K562 (cell line): ENCODE measurements around the gene REM2. TPM values are rescaled to one million over a fixed set of nuclear protein-coding genes. Genes with fewer than 3 reads are reported as not detected.

ENCODE experiments used
- ATAC-seq: fragments of 200-7000 bp; cut with Tn5 transposase; 3 replicates; pipeline ENCODE4 v1.9.1; 2020; ENCODE audit warnings: moderate library complexity
- BruUV-seq: library from RNA; stranded (reverse); fragments of 400-500 nt; replicated peaks from 2 replicates; lab custom pipeline; 2021; lab: Mats Ljungman, UMichigan
- CTCF ChIA-PET: fragments of 300-600 bp; formaldehyde crosslinking; extraction: SDS; loops from one replicate; lab custom pipeline; 2021; ENCODE audit warnings: low intra/inter-chr PET ratio; lab: Yijun Ruan, JAX
- POLR2A ChIA-PET: fragments of 300-600, 350-650 bp; sonication (Branson Sonifier 250); formaldehyde crosslinking; extraction: SDS; loops from one replicate; lab custom pipeline; 2021; ENCODE audit warnings: antibody characterized with exemption, inconsistent platforms; lab: Yijun Ruan, JAX
- DNase-seq, 4 experiments: peaks; one replicate each; pipeline versions ENCODE4 v3.0.0 to v3.0.0-alpha.2; 2011 to 2018; ENCODE audit warnings: low spot score in 3 of 4, mixed read lengths in 3 of 4; ENCODE audit errors: extremely low read depth in 1 of 4
- FAIRE-seq: peaks from 2 replicates; lab custom pipeline; 2011; peaks lifted over from hg19 to GRCh38; lab: Jason Lieb, UNC
- H2AFZ ChIP-seq: 2 replicates; pipeline ENCODE4 v1.6.0; 2011; ENCODE audit warnings: low read depth, low read length, control low read depth, inconsistent platforms
- H3K27ac ChIP-seq: fragments of 200-600 bp; 3 replicates; pipeline ENCODE4 v1.8.0; 2011; ENCODE audit warnings: low read depth, mild to moderate bottlenecking, control low read depth, inconsistent platforms, low read length, moderate library complexity, mixed read lengths; ENCODE audit errors: extremely low read depth
- H3K27me3 ChIP-seq, 2 experiments: fragments of 300-600 bp in 1 of 2; 2 replicates in 1 of 2; 3 replicates in 1 of 2; pipeline versions ENCODE4 v1.6.0 to v1.8.0; 2011; ENCODE audit warnings: inconsistent platforms in 2 of 2, low read length in 2 of 2, mild to moderate bottlenecking in 1 of 2, mixed read lengths in 1 of 2, moderate library complexity in 1 of 2; ENCODE audit not compliant: control insufficient read depth in 2 of 2, insufficient read depth in 2 of 2
- H3K36me3 ChIP-seq: fragments of 300-600 bp; 3 replicates; pipeline ENCODE4 v1.8.0; 2011; ENCODE audit warnings: mild to moderate bottlenecking, low read length, inconsistent platforms; ENCODE audit not compliant: control insufficient read depth, insufficient read depth
- H3K4me1 ChIP-seq, 2 experiments: fragments of 200-600 bp in 1 of 2; replicated peaks in 1 of 2; 2 replicates in 1 of 2; 3 replicates in 1 of 2; pipeline versions ENCODE4 v1.5.1 to v1.8.0; 2011; ENCODE audit warnings: inconsistent platforms in 2 of 2, low read length in 2 of 2, mild to moderate bottlenecking in 1 of 2, mixed read lengths in 1 of 2, moderate library complexity in 1 of 2; ENCODE audit not compliant: control insufficient read depth in 2 of 2, insufficient read depth in 2 of 2
- H3K4me2 ChIP-seq: 2 replicates; pipeline ENCODE4 v1.6.1; 2011; ENCODE audit warnings: low read length, control low read depth, inconsistent platforms, mixed read lengths; ENCODE audit not compliant: insufficient read depth
- H3K4me3 ChIP-seq: fragments of 200-600 bp; sonication (generic), shearing (Covaris generic); 2 replicates; pipeline ENCODE4 v1.5.1; 2016; ENCODE audit warnings: control low read depth, inconsistent platforms
- H3K79me2 ChIP-seq: fragments of 200-600 bp; 3 replicates; pipeline ENCODE4 v1.8.0; 2011; ENCODE audit warnings: low read length, inconsistent platforms; ENCODE audit not compliant: control insufficient read depth, insufficient read depth
- H3K9ac ChIP-seq, 2 experiments: 2 replicates each; pipeline versions ENCODE4 v1.6.0 to v1.6.1; 2011; ENCODE audit warnings: low read depth in 2 of 2, low read length in 2 of 2, control low read depth in 1 of 2, inconsistent platforms in 1 of 2, mild to moderate bottlenecking in 1 of 2, mixed read lengths in 1 of 2; ENCODE audit not compliant: insufficient read depth in 1 of 2
- H3K9me1 ChIP-seq: one replicate; pipeline ENCODE4 v1.6.0; 2011; ENCODE audit warnings: inconsistent platforms, mild to moderate bottlenecking, low read length, moderate library complexity; ENCODE audit not compliant: control insufficient read depth, insufficient read depth
- H3K9me3 ChIP-seq: replicated peaks from 2 replicates; pipeline ENCODE4 v1.5.1; 2011; ENCODE audit warnings: low read depth, low read length, inconsistent platforms; ENCODE audit not compliant: control insufficient read depth, insufficient read depth
- H4K20me1 ChIP-seq: replicated peaks from 2 replicates; pipeline ENCODE4 v1.6.1; 2011; ENCODE audit warnings: low read length, inconsistent platforms, mixed read lengths; ENCODE audit not compliant: control insufficient read depth, insufficient read depth
- HLTF ChIP-seq: fragments of 450-650 bp; IDR thresholded peaks from 2 replicates; pipeline ENCODE4 v1.6.1; 2016
- HNRNPUL1 ChIP-seq: fragments of 200-400 bp; formaldehyde crosslinking; IDR thresholded peaks from 2 replicates; pipeline ENCODE4 v1.6.1; 2017; ENCODE audit warnings: low read length
- NCOA4 ChIP-seq: fragments of 450-650 bp; IDR thresholded peaks from 2 replicates; pipeline ENCODE4 v1.6.1; 2018; ENCODE audit warnings: mild to moderate bottlenecking; ENCODE audit not compliant: partially characterized antibody
- NELFE ChIP-seq: IDR thresholded peaks from 2 replicates; pipeline ENCODE4 v1.6.1; 2011; ENCODE audit warnings: mild to moderate bottlenecking; ENCODE audit not compliant: insufficient read depth, insufficient read length
- POLR2A ChIP-seq: fragments of 450-650 bp; conservative IDR thresholded peaks from 2 replicates; pipeline ENCODE4 v1.6.1; 2016
- SRSF1 ChIP-seq: fragments of 200-400 bp; formaldehyde crosslinking; IDR thresholded peaks from 2 replicates; pipeline ENCODE4 v1.6.1; 2017; ENCODE audit warnings: mild to moderate bottlenecking, low read depth, low read length, moderate library complexity
- WGBS: fragments of 100-300 bp; shearing (Covaris generic); methylation state at CpG from one replicate; pipeline ENCODE4 v1.1.6; 2016; ENCODE audit warnings: low coverage, mixed read lengths; ENCODE audit not compliant: insufficient coverage; ENCODE audit errors: missing lambda C conversion rate; 5-methylcytosine and 5-hydroxymethylcytosine counted together
- in situ Hi-C: fragments of 300-500 bp; cut with MboI; formaldehyde crosslinking; loops from 4 replicates; pipeline ENCODE4 v1.15.0; 2018; ENCODE audit warnings: inconsistent platforms, mixed read lengths
- intact Hi-C: fragments of 100-400 bp; cut with micrococcal nuclease; formaldehyde crosslinking; loops from 2 replicates; pipeline ENCODE4 v1.14.2; 2022
- polyA plus RNA-seq, 8 experiments: library from polyadenylated mRNA; depleted of rRNA in 4 of 8; stranded (reverse) in 5 of 8; unstranded in 3 of 8; fragments of >200 nt; fragmentation: Nextera tagmentation in 2 of 8; fragmentation: Illumina TruSeq in 1 of 8; extraction: Ambion mirVana in 2 of 8; extraction: Trizol in 1 of 8; gene quantifications; 2 replicates each; pipeline versions ENCODE4 v1.2.1 to v1.2.3, GENCODE V29; 2011 to 2014; ENCODE audit warnings: inconsistent platforms in 1 of 8, missing spikeins in 1 of 8
- total RNA-seq, 7 experiments: library from RNA; depleted of rRNA in 6 of 7; stranded (reverse); fragments of >200 nt in 6 of 7; fragmentation: Illumina TruSeq in 2 of 7; extraction: Trizol in 2 of 7; gene quantifications; 2 replicates each; pipeline versions ENCODE4 v1.2.1 to v1.2.3, GENCODE V29; 2011 to 2021; ENCODE audit warnings: low replicate concordance in 1 of 7
- TF ChIP-seq, protein P1 (sequence below): fragments of 450-650 bp; IDR thresholded peaks from 2 replicates; pipeline ENCODE4 v1.6.1; 2016; ENCODE audit warnings: low read depth, mild to moderate bottlenecking, moderate library complexity
- TF ChIP-seq, protein P2 (sequence below), 3 experiments: fragments of 200-800 bp in 1 of 3; sonication (Bioruptor generic) in 1 of 3; sonication (generic) in 1 of 3; formaldehyde crosslinking in 1 of 3; IDR thresholded peaks; 2 replicates each; pipeline versions ENCODE4 v1.6.1 to v1.8.0; 2016 to 2022; ENCODE audit warnings: mild to moderate bottlenecking in 2 of 3, missing compliant biosample characterization in 2 of 3, missing genetic modification characterization in 2 of 3, missing genetic modification reagents in 1 of 3

The REM2 gene
- total and polyA plus RNA-seq, 9 of the 15 experiments (the other 6 are each of a cell fraction or from before 2014, with no cell fraction given): 0.18 to 1.0 (median 0.38) TPM

DNA sequence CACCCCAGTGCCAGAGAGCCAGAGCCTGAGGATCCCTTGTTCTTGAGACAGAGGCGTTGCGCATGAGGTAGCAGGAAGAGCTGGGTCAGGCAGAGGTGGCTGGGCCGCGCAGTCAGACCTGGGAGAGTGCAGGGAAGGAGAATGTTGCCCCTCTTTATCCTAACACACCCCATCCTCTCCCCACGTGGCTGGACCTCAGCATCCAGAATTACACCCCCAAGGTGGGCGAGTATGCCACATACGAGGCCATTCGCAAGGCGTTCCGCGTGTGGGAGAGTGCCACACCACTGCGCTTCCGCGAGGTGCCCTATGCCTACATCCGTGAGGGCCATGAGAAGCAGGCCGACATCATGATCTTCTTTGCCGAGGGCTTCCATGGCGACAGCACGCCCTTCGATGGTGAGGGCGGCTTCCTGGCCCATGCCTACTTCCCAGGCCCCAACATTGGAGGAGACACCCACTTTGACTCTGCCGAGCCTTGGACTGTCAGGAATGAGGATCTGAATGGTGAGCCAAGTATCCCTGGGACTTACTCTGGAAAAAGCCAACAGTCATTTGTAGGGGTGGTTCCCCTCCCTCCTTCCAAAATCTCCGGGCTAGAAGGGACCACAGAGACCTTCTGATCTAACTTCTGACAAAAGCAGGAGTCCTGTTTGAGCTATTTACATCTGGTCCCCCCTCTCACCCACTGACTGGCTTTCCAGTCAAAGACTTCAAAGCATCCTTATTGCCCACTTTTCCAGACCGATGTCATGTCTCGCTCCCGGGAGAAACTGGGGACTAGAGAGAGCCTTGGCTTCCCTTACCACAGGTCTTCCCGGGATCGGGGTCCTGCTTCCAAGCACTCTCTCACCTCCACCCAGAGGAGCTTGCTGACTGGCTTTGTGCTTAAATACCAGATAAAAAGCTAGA lies 40.6 kb upstream of the REM2 start:
- H3K9ac ChIP-seq: peak overlapping the region in 1 of 2 experiments; percentile 43; a peak in 2 of 4 replicates
- no peaks in the 10 kb centered on the region for H3K27me3 ChIP-seq
- FAIRE-seq (no peak), ATAC-seq (no peak), DNase-seq (no peak)
- H3K4me2 ChIP-seq: no peak overlapping the region
- no TSS peak for BruUV-seq
- no peaks in the 10 kb centered on the region for H4K20me1 ChIP-seq
- ChIA-PET CTCF (interaction anchor here (1.0 kb wide), 1 partner anchor 12 kb away, joined by 3 read pairs; the partner anchor contains the start of gene MRPL52), POLR2A (interaction anchor here (0.6 to 1.5 kb wide), 6 partner anchors 9 to 78 kb away, joined by 3 to 8 read pairs (median 3); partner anchors contain the start of gene MRPL52)
- in situ Hi-C loops: loop anchor here (10.0 kb wide), 2 partner anchors 188 to 278 kb away; no protein-coding TSS in a partner anchor
- H3K27ac ChIP-seq: no peak overlapping the region
- intact Hi-C loops: no loop called here
- no peaks in the 10 kb centered on the region for H3K9me3 ChIP-seq
- no peak overlapping the region for H2AFZ ChIP-seq
- H3K4me3 ChIP-seq: no peak overlapping the region
- H3K4me1 ChIP-seq: peaks cover 0 to 21% of the 10 kb centered on the region in 2 experiments; a peak in 2 of 5 replicates
- H3K79me2 ChIP-seq: no peaks in the 10 kb centered on the region
- TF ChIP-seq SRSF1 (no peak), NCOA4 (no peak), HLTF (no peak), NELFE (no peak), HNRNPUL1 (no peak), POLR2A (no peak)
- TF ChIP-seq, protein P1, sequence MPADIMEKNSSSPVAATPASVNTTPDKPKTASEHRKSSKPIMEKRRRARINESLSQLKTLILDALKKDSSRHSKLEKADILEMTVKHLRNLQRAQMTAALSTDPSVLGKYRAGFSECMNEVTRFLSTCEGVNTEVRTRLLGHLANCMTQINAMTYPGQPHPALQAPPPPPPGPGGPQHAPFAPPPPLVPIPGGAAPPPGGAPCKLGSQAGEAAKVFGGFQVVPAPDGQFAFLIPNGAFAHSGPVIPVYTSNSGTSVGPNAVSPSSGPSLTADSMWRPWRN: no peak
- TF ChIP-seq, protein P2, sequence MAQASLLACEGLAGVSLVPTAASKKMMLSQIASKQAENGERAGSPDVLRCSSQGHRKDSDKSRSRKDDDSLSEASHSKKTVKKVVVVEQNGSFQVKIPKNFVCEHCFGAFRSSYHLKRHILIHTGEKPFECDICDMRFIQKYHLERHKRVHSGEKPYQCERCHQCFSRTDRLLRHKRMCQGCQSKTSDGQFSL (CRISPR knock-in tag; IDR thresholded peaks at IDR 0.05): no peak
- TF ChIP-seq, protein P2 (tag; IDR thresholded peaks at IDR 0.05): no peak
- H3K36me3 ChIP-seq: no peaks in the 10 kb centered on the region
- WGBS: 68% methylated on average over 28 of the region's 28 CpGs
- H3K9me1 ChIP-seq: no peaks in the 10 kb centered on the region
